ENCODE data around the gene MAPKAPK2.

DNA sequence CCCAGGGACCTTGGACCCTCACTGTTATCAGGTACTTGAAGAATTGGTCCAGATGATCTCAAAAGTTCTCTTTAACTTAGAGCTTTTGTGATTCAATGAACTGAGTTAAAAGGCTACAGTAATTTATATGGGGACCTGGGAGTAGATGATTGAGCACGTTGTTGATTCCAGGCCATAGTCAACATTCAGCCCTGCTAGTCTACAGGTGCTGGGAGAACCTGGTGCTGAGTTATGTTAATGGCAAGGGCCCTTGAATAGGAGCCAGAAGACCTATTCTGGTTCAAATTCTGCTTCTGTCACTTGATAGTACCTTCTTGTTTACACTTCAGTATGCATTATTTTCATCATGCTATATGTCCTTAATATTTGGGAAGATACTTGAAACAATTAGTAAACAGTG, 38.2 kb upstream of the MAPKAPK2 start:
- TF ChIP-seq POLR2A (IDR thresholded peaks at IDR 0.05) (no peak), POLR2AphosphoS5 (IDR thresholded peaks at IDR 0.05) (no peak)
- TF ChIP-seq, protein P1, sequence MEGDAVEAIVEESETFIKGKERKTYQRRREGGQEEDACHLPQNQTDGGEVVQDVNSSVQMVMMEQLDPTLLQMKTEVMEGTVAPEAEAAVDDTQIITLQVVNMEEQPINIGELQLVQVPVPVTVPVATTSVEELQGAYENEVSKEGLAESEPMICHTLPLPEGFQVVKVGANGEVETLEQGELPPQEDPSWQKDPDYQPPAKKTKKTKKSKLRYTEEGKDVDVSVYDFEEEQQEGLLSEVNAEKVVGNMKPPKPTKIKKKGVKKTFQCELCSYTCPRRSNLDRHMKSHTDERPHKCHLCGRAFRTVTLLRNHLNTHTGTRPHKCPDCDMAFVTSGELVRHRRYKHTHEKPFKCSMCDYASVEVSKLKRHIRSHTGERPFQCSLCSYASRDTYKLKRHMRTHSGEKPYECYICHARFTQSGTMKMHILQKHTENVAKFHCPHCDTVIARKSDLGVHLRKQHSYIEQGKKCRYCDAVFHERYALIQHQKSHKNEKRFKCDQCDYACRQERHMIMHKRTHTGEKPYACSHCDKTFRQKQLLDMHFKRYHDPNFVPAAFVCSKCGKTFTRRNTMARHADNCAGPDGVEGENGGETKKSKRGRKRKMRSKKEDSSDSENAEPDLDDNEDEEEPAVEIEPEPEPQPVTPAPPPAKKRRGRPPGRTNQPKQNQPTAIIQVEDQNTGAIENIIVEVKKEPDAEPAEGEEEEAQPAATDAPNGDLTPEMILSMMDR (IDR thresholded peaks at IDR 0.05), result no peak
